SH-SY5Y (cell line): Measurements from ENCODE around the gene RET.

ENCODE experiments used
- GATA2 ChIP-seq: IDR thresholded peaks from 2 replicates; pipeline ENCODE4 v1.6.1; 2011; ENCODE audit warnings: mild to moderate bottlenecking, low read depth, low read length
- GATA3 ChIP-seq: IDR thresholded peaks from 2 replicates; pipeline ENCODE4 v1.6.1; 2011; ENCODE audit warnings: low read depth, mild to moderate bottlenecking, low read length, moderate library complexity

DNA sequence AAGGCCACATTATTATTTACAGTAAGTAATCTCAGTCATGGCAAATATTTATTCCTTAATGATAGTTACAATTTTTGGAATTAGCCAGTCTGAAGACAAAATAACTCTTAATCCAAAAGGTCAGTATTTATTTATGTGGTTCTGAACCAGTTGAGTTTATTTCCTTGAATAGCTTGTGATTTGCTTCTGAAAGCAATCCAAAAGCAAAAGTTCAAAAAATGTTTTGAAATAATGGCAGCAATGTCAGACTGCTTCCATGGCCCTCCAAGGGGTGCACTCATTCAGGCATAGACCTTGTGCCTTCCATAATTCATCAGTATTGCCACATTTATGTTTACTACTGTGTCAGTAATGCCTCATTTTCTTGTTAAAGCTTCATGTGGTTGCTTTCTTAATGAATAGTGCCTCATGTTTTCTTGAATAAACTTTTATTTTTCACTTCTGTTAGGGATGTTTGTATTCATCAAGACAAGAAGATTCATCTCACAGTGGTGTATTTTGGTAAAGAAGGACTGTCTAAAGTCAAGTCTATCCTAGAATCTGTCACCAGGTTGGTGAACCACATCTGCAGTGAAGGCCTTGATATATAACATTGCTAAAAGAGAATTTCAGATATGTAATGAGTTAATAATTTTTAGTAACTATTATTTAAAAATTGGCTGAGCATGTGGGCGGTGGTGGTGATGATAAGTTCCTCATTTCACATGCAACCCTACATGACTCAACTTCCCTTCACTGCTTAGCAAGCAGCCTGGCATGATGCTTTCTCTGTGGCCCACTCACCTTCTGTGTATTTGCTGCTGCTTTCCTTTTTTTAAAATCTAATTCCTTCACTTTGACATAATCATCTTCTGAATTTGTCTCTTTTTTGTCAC is 83.4 kb downstream of the RET start:
- no peak for TF ChIP-seq GATA2
- TF ChIP-seq GATA3 = no peak
